ENCODE data around the gene CAMK2B. TPM values are rescaled to one million over a fixed set of nuclear protein-coding genes. Genes with fewer than 3 reads are reported as not detected.

The CAMK2B gene
- total RNA-seq, 1 experiment from 2014 or later = 0.31 TPM

- Histone ChIP-seq H3K4me3 (ENCODE audit: insufficient read depth, low read depth, low read length) (no peak overlapping the region), H3K27me3 (ENCODE audit: control insufficient read depth, insufficient read depth, low read length) (peaks cover 49% of the 10 kb centered on the region), H3K36me3 (replicated peaks; ENCODE audit: control insufficient read depth, insufficient read depth, low read length) (no peaks in the 10 kb centered on the region)
- DNase-seq = no peak
These were observed 1.8 kb downstream of the CAMK2B start for GRCh38 chr7:44323381-44324203.

GRCh38 chr7:44322631-44323363 lies 2.6 kb downstream of the CAMK2B start:
- H3K27me3 ChIP-seq (ENCODE audit: control insufficient read depth, insufficient read depth, low read length) = peaks cover 48% of the 10 kb centered on the region
- DNase-seq = no peak
- H3K4me3 ChIP-seq (ENCODE audit: insufficient read depth, low read depth, low read length) = no peak overlapping the region

GRCh38 chr7:44321796-44322195 lies 3.6 kb downstream of the CAMK2B start:
- no peak for DNase-seq
- H3K27me3 ChIP-seq (ENCODE audit: control insufficient read depth, insufficient read depth, low read length) = peaks cover 42% of the 10 kb centered on the region
- H3K36me3 ChIP-seq (replicated peaks; ENCODE audit: control insufficient read depth, insufficient read depth, low read length) = no peaks in the 10 kb centered on the region

More at GRCh38 chr7:44322631-44323363, 2.6 kb downstream of the CAMK2B start:
- H3K36me3 ChIP-seq (replicated peaks; ENCODE audit: control insufficient read depth, insufficient read depth, low read length) = no peaks in the 10 kb centered on the region

GRCh38 chr7:44320794-44321371 lies 4.5 kb downstream of the CAMK2B start:
- no peak for DNase-seq
- H3K36me3 ChIP-seq (replicated peaks; ENCODE audit: control insufficient read depth, insufficient read depth, low read length) = no peaks in the 10 kb centered on the region
- no peak overlapping the region for H3K4me3 ChIP-seq (ENCODE audit: insufficient read depth, low read depth, low read length)
- H3K27me3 ChIP-seq (ENCODE audit: control insufficient read depth, insufficient read depth, low read length) = peaks cover 33% of the 10 kb centered on the region

More at GRCh38 chr7:44321796-44322195, 3.6 kb downstream of the CAMK2B start:
- no peak overlapping the region for H3K4me3 ChIP-seq (ENCODE audit: insufficient read depth, low read depth, low read length)

- no peak overlapping the region for H3K4me3 ChIP-seq (ENCODE audit: insufficient read depth, low read depth, low read length)
- no peaks in the 10 kb centered on the region for H3K36me3 ChIP-seq (replicated peaks; ENCODE audit: control insufficient read depth, insufficient read depth, low read length)
- DNase-seq = no peak
- H3K27me3 ChIP-seq (ENCODE audit: control insufficient read depth, insufficient read depth, low read length) = peaks cover 26% of the 10 kb centered on the region
These were observed 5.3 kb downstream of the CAMK2B start for GRCh38 chr7:44320141-44320540.

GRCh38 chr7:44318332-44318731 lies 7.1 kb downstream of the CAMK2B start:
- H3K4me3 ChIP-seq (ENCODE audit: insufficient read depth, low read depth, low read length) = no peak overlapping the region
- no peaks in the 10 kb centered on the region for H3K36me3 ChIP-seq (replicated peaks; ENCODE audit: control insufficient read depth, insufficient read depth, low read length)
- no peak for DNase-seq
- H3K27me3 ChIP-seq (ENCODE audit: control insufficient read depth, insufficient read depth, low read length) = peaks cover 9% of the 10 kb centered on the region

- Histone ChIP-seq H3K27me3 (ENCODE audit: control insufficient read depth, insufficient read depth, low read length) (peaks cover 4% of the 10 kb centered on the region), H3K36me3 (replicated peaks; ENCODE audit: control insufficient read depth, insufficient read depth, low read length) (no peaks in the 10 kb centered on the region), H3K4me3 (ENCODE audit: insufficient read depth, low read depth, low read length) (no peak overlapping the region)
- DNase-seq = no peak
These were observed 10.0 kb downstream of the CAMK2B start for GRCh38 chr7:44315301-44315903.

GRCh38 chr7:44313621-44314031 lies 11.8 kb downstream of the CAMK2B start:
- H3K4me3 ChIP-seq (ENCODE audit: insufficient read depth, low read depth, low read length) = no peak overlapping the region
- no peak for DNase-seq
- H3K36me3 ChIP-seq (replicated peaks; ENCODE audit: control insufficient read depth, insufficient read depth, low read length) = no peaks in the 10 kb centered on the region
- H3K27me3 ChIP-seq (ENCODE audit: control insufficient read depth, insufficient read depth, low read length) = peaks cover 22% of the 10 kb centered on the region

- H3K36me3 ChIP-seq (replicated peaks; ENCODE audit: control insufficient read depth, insufficient read depth, low read length) = no peaks in the 10 kb centered on the region
- peaks cover 24% of the 10 kb centered on the region for H3K27me3 ChIP-seq (ENCODE audit: control insufficient read depth, insufficient read depth, low read length)
- DNase-seq = no peak
- no peak overlapping the region for H3K4me3 ChIP-seq (ENCODE audit: insufficient read depth, low read depth, low read length)
These were observed 12.4 kb downstream of the CAMK2B start for GRCh38 chr7:44313016-44313415.

GRCh38 chr7:44311561-44312495 lies 13.6 kb downstream of the CAMK2B start:
- peaks cover 24% of the 10 kb centered on the region for H3K27me3 ChIP-seq (ENCODE audit: control insufficient read depth, insufficient read depth, low read length)
- H3K36me3 ChIP-seq (replicated peaks; ENCODE audit: control insufficient read depth, insufficient read depth, low read length) = no peaks in the 10 kb centered on the region
- no peak overlapping the region for H3K4me3 ChIP-seq (ENCODE audit: insufficient read depth, low read depth, low read length)
- peak; percentile 37 for DNase-seq

- peak; percentile 44 for DNase-seq
- Histone ChIP-seq H3K27me3 (ENCODE audit: control insufficient read depth, insufficient read depth, low read length) (peaks cover 24% of the 10 kb centered on the region), H3K36me3 (replicated peaks; ENCODE audit: control insufficient read depth, insufficient read depth, low read length) (no peaks in the 10 kb centered on the region), H3K4me3 (ENCODE audit: insufficient read depth, low read depth, low read length) (no peak overlapping the region; the same call in 1 of the 2 replicates)
These were observed 15.1 kb downstream of the CAMK2B start for GRCh38 chr7:44310221-44310848.

- Histone ChIP-seq H3K27me3 (ENCODE audit: control insufficient read depth, insufficient read depth, low read length) (peaks cover 24% of the 10 kb centered on the region), H3K4me3 (ENCODE audit: insufficient read depth, low read depth, low read length) (peak overlapping the region; percentile 41), H3K36me3 (replicated peaks; ENCODE audit: control insufficient read depth, insufficient read depth, low read length) (no peaks in the 10 kb centered on the region)
- DNase-seq = peak; percentile 90
These were observed 15.9 kb downstream of the CAMK2B start for GRCh38 chr7:44309271-44310091.

All from H7 (cell line).